C4-2B (cell line): Measurements from ENCODE around the gene CXorf65.
A peak's percentile ranks its signal among the peaks of the same experiment; 100 is the strongest.

Source experiments
- H3K27ac ChIP-seq: fragments of 450-650 bp; 2 replicates; pipeline ENCODE4 v1.5.1; 2017
- CTCF ChIP-seq: fragments of 450-650 bp; conservative IDR thresholded peaks from 2 replicates; pipeline ENCODE4 v1.5.1; 2017; ENCODE audit warnings: mild to moderate bottlenecking
- ZFX ChIP-seq: fragments of 450-650 bp; IDR thresholded peaks from 2 replicates; pipeline ENCODE4 v1.6.1; 2017

CXorf65 gene

GRCh38 chrX:71082822-71083221 lies 23.7 kb downstream of the CXorf65 start:
- TF ChIP-seq ZFX, result no peak
- no peak for TF ChIP-seq CTCF

GRCh38 chrX:71082124-71082647 lies 24.4 kb downstream of the CXorf65 start:
- no peak overlapping the region for H3K27ac ChIP-seq
- TF ChIP-seq ZFX (no peak), CTCF (no peak)

More at GRCh38 chrX:71082822-71083221, 23.7 kb downstream of the CXorf65 start:
- H3K27ac ChIP-seq, result no peak overlapping the region

GRCh38 chrX:71081330-71082123 lies 25.0 kb downstream of the CXorf65 start:
- TF ChIP-seq CTCF, result no peak
- no peak for TF ChIP-seq ZFX
- no peak overlapping the region for H3K27ac ChIP-seq

GRCh38 chrX:71070531-71070930 lies 36.0 kb downstream of the CXorf65 start:
- TF ChIP-seq ZFX (no peak), CTCF (no peak)
- no peak overlapping the region for H3K27ac ChIP-seq

GRCh38 chrX:71068044-71068918 lies 38.3 kb downstream of the CXorf65 start, which contains the start of gene SNX12:
SNX12 (minus strand) TSS chrX:71068334; CDS start chrX:71068306, 28 bp downstream.
- TF ChIP-seq CTCF, result no peak
- no peak for TF ChIP-seq ZFX
- peak within 1 kb of the TSS; percentile 68 for H3K27ac ChIP-seq

- TF ChIP-seq CTCF (no peak), ZFX (no peak)
- peak overlapping the region; percentile 68 for H3K27ac ChIP-seq
Observed at GRCh38 chrX:71067712-71068043, 38.9 kb downstream of the CXorf65 start.

- H3K27ac ChIP-seq, result peak overlapping the region; percentile 68; the same call in 1 of the 2 replicates
Observed at GRCh38 chrX:71067089-71067488, 39.5 kb downstream of the CXorf65 start.

More at GRCh38 chrX:71067089-71067488, 39.5 kb downstream of the CXorf65 start:
- no peak for TF ChIP-seq CTCF
- no peak for TF ChIP-seq ZFX
